Measurements from ENCODE around the gene FMN1.

Gene FMN1

GRCh38 chr15:33194704-33195670 lies at the start of gene FMN1:
Gene FMN1 (minus strand): TSS chr15:33194714. CDS start chr15:33154914, 39,800 bp downstream.
- DNase-seq: peak; percentile 86

- no peak for DNase-seq
Measured at GRCh38 chr15:33243869-33244268, 49.4 kb upstream of the FMN1 start.

- DNase-seq: no peak
Measured at GRCh38 chr15:33243393-33243792, 48.9 kb upstream of the FMN1 start.

- no peak for DNase-seq
Measured at GRCh38 chr15:33242669-33243191, 48.2 kb upstream of the FMN1 start.

- DNase-seq: no peak
Measured at GRCh38 chr15:33242165-33242564, 47.7 kb upstream of the FMN1 start.

- DNase-seq: no peak
Measured at GRCh38 chr15:33236841-33237509, 42.5 kb upstream of the FMN1 start.

GRCh38 chr15:33234020-33234461 lies 39.5 kb upstream of the FMN1 start:
- no peak for DNase-seq

GRCh38 chr15:33226559-33227181 lies 32.2 kb upstream of the FMN1 start:
- DNase-seq: peak; percentile 59

GRCh38 chr15:33218071-33218491 lies 23.6 kb upstream of the FMN1 start:
- DNase-seq: no peak

- DNase-seq: no peak
Measured at GRCh38 chr15:33215941-33216872, 21.7 kb upstream of the FMN1 start.

GRCh38 chr15:33211176-33211808 lies 16.8 kb upstream of the FMN1 start:
- DNase-seq: no peak

- no peak for DNase-seq
Measured at GRCh38 chr15:33209575-33210481, 15.3 kb upstream of the FMN1 start.

GRCh38 chr15:33207646-33208045 lies 13.1 kb upstream of the FMN1 start:
- no peak for DNase-seq

GRCh38 chr15:33206366-33206765 lies 11.9 kb upstream of the FMN1 start:
- DNase-seq: no peak

GRCh38 chr15:33204926-33205325 lies 10.4 kb upstream of the FMN1 start:
- no peak for DNase-seq

- DNase-seq: no peak
Measured at GRCh38 chr15:33204087-33204486, 9.6 kb upstream of the FMN1 start.

- DNase-seq: peak; percentile 40
Measured at GRCh38 chr15:33201491-33202231, 7.1 kb upstream of the FMN1 start.

- no peak for DNase-seq
Measured at GRCh38 chr15:33200903-33201302, 6.4 kb upstream of the FMN1 start.

- DNase-seq: no peak
Measured at GRCh38 chr15:33200444-33200843, 5.9 kb upstream of the FMN1 start.

- no peak for DNase-seq
Measured at GRCh38 chr15:33198541-33198940, 4.0 kb upstream of the FMN1 start.

Measured in activated T-cell treated with anti-CD3 and anti-CD28 coated beads for 4 hours (primary cell).